SK-N-MC (cell line): ENCODE measurements around the gene PXN.

Experiments used
- EZH2 ChIP-seq: fragments of 200-600 bp; sonication (generic); IDR thresholded peaks from one replicate; pipeline ENCODE4 v1.6.1; 2017; ENCODE audit warnings: antibody characterized with exemption
- FOXP2 ChIP-seq: optimal IDR thresholded peaks from 2 replicates; pipeline ENCODE3; 2011; ENCODE audit warnings: mild to moderate bottlenecking, moderate library complexity; ENCODE audit not compliant: insufficient read depth; ENCODE audit errors: extremely low read length, control extremely low read depth
- POLR2AphosphoS5 ChIP-seq: IDR thresholded peaks from 2 replicates; pipeline ENCODE4 v1.6.1; 2012; ENCODE audit warnings: mild to moderate bottlenecking, low read depth, low read length, borderline replicate concordance

- TF ChIP-seq EZH2 = no peak
- peak; percentile 76 for TF ChIP-seq POLR2AphosphoS5
- no peak for TF ChIP-seq FOXP2
Measured at GRCh38 chr12:120301962-120302815, 36.7 kb upstream of the PXN start, which contains the start of gene SIRT4.
